Neural progenitor cell (in vitro differentiated cells): ENCODE measurements around the gene IQCH.

Experiments used
- CTCF ChIP-seq: fragments of 200-600 bp; sonication (generic); IDR thresholded peaks from 2 replicates; pipeline ENCODE4 v1.5.1; 2017; ENCODE audit warnings: antibody characterized with exemption, mild to moderate bottlenecking
- EZH2 ChIP-seq: fragments of 200-600 bp; sonication (generic); IDR thresholded peaks from 2 replicates; pipeline ENCODE4 v1.6.1; 2017; ENCODE audit warnings: antibody characterized with exemption, mild to moderate bottlenecking, moderate library complexity
- EZH2phosphoT487 ChIP-seq: fragments of 200-600 bp; sonication (generic); IDR thresholded peaks from 2 replicates; pipeline ENCODE4 v1.6.1; 2017; ENCODE audit warnings: antibody characterized with exemption

- TF ChIP-seq EZH2phosphoT487, result no peak
- no peak for TF ChIP-seq CTCF
- TF ChIP-seq EZH2, result no peak
Observed at GRCh38 chr15:67469680-67470079, 215.1 kb downstream of the IQCH start.
